ENCODE measurements around the gene HS1BP3.

The HS1BP3 gene

DNA sequence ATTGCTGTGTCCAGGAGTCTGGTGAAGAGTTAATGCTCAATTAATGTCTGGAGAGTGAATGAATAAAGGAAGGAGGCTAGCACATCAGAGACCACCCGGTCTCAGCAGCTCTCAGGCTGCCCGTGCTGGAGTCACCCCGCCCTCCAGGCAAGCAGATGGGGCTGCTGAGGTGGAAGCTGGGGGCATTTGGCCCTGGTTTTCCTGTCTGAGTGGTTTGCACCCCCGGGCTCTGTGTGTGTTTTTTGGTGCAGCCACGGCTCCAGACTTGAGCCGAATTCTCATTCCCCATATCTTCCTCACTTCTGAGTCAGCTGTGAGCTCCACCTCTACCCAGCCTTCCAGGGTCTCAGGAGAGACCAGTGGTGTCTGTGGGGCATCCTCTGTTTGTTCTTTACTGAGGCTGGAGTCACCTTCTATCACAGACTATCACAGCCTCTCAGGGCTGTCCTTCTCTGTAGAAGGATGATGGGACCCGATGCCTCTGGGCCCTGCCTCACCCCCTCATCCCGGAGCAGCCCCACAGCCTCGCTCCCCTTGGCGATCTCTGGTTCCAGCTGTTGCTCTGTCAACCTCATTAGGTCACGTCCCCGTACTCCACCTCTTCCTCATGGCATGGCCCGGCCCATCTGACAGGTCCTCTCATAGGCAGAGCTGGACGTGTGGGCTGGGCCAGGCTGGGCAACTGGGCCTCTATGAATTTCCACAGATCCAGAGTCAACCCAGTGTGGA, 60.8 kb downstream of the HS1BP3 start:
- TF ChIP-seq, protein P1, sequence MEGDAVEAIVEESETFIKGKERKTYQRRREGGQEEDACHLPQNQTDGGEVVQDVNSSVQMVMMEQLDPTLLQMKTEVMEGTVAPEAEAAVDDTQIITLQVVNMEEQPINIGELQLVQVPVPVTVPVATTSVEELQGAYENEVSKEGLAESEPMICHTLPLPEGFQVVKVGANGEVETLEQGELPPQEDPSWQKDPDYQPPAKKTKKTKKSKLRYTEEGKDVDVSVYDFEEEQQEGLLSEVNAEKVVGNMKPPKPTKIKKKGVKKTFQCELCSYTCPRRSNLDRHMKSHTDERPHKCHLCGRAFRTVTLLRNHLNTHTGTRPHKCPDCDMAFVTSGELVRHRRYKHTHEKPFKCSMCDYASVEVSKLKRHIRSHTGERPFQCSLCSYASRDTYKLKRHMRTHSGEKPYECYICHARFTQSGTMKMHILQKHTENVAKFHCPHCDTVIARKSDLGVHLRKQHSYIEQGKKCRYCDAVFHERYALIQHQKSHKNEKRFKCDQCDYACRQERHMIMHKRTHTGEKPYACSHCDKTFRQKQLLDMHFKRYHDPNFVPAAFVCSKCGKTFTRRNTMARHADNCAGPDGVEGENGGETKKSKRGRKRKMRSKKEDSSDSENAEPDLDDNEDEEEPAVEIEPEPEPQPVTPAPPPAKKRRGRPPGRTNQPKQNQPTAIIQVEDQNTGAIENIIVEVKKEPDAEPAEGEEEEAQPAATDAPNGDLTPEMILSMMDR (IDR thresholded peaks at IDR 0.05; ENCODE audit: extremely low read depth, missing control alignments) = no peak
- DNase-seq (ENCODE audit: low spot score) = no peak

DNA sequence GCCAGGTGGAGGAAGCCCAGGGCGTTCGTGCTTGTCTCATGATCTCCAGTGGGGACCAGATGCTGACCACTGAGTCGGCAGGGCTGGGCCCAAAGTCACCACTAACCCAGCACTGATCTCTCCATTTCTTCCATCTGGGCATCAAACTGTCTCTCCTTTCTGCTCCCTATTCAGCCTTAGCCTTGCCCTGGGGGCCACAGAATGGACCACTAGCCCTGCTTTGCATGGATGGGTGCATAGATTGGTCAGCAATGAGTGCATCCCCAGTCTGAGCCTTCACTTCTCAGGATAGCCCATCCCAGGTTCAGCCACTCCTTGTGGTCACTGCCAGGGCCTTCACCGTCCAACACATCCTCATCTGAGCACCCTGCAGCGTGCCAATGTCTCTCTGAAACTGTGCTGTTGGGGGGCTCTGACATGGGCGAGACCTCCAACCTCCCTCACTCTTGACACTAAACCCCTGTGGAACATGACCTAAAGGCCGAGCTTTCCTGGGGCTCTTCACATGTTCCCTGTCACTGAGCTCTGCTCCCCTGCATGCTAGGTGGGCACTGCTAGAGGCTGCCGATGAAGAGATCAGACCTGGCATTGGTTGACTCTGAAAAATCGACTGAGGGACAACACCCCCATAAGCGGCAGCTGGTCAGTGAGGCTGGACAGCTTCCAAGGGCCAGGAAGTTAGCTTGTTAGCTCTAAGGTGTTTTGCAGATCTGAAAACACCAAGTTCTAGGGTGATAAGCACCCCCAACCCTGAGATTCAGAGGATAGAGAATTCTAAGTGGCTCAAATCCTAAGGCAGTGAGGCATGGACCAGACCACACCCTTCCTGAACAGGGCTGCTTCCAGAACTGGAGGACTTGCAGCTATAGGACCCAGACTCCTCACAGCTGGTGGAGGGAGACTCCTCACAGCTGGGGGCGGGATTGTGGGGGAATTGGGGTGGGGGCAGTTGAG, 61.7 kb downstream of the HS1BP3 start:
- TF ChIP-seq, protein P1 (IDR thresholded peaks at IDR 0.05; ENCODE audit: extremely low read depth, missing control alignments) = no peak
- no peak for DNase-seq (ENCODE audit: low spot score)

DNA sequence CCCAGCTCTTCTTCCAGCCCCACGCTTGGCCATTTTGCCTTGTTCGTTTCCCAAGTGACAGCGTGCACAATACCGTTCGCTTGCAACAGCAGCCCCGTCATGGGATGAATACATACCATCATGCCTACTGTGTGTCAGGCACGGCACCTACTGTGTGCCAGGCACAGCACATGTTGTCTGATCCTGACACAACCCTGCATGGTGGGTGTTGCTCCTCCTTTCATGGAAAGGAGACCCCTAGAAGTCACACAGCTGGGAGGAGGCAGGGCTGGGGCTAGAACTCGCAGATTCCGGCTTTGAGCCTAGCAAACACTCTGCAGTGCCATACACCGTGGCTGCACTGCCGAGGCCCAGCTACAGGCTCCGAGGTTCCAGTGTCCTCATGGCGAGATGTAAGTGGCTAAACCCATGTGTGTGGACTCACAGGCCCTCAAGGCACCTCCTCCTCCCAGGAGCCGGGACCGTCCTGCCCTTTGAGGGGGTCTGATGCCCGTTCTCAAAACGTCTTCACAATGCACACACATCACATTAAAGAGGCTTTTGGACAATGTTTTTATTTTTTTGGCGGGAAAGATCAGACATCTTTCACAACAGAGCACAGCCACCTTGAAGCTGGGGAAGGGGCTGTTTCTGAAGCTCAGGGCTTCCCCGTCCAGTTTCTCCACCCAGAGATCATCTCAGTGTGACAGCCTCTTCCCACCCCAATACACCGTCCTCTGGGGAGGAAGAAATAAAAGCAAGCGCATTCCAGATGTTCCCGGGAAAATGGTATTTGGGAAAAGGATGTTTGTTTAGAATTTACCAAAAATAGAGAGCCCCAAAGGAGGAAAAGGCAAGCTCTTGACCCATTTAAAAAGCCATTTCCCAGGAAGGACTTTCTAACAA, 64.9 kb downstream of the HS1BP3 start:
- no peak for DNase-seq (ENCODE audit: low spot score)
- TF ChIP-seq, protein P1 (IDR thresholded peaks at IDR 0.05; ENCODE audit: extremely low read depth, missing control alignments) = no peak

DNA sequence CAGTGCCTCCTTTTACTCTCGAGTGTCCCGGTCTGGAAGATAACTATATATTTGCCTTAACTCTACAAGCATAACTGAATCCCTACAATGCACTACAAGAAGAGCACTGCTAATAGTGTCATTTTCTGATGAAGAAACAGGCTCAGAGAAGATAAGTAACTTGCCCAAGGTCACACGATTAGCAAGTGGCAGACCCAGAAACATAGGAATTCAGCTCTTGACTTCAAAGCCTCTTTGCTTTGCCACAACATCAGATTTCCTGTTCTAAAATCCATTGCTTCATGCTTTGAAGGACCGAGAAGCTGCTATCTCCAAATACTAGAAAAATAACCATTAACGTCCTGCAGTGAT, 65.6 kb downstream of the HS1BP3 start:
- TF ChIP-seq, protein P1 (IDR thresholded peaks at IDR 0.05; ENCODE audit: extremely low read depth, missing control alignments) = no peak

DNA sequence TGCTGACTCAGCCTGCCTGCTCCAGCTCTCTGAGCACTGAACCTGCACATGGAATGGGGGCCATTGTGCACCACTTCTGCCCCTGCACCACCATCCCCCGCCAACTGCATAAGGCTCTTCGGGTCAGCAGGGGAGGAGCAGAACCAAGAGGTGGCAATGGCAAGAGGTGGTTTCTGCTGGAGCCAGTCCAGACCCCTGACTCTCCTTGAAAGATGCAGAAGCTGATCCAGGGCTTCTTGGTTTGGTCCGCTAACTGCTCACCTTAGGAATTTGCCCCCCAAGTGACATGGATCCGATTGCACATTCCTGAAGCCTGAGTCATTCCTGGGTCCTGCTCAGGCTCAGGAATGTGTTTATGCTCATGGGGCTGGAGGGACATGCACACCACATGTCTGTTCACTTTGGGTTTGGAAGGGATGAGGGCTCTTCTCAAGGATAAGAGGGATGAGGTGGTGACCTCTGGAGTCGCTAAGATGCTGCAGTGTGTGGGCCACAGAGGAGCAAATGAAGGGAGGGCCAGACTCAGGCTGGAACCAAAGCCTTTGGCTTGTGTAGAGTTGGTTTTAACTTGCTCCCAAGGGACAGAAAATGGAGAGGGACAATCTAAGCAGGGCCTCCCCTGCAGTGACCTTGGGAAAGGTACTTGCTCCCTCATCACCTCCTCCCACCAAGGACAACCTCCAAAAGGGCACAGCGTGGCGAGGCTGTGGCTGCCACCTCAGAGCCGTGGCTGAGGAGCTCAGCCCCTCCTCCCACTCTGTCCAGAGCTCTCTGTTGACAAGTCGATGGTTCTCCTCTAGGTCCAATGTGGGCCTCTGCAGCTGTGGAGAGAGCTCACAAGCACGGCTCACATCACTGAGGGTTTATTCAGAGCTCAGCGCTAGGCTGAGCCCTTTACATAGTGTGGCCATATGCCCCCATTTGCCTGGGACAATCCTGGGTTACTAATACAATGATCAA, 66.2 kb downstream of the HS1BP3 start:
- no peak for DNase-seq (ENCODE audit: low spot score)
- TF ChIP-seq, protein P1 (IDR thresholded peaks at IDR 0.05; ENCODE audit: extremely low read depth, missing control alignments) = no peak

More for the DNA sequence above, 65.6 kb downstream of the HS1BP3 start:
- no peak for DNase-seq (ENCODE audit: low spot score)

DNA sequence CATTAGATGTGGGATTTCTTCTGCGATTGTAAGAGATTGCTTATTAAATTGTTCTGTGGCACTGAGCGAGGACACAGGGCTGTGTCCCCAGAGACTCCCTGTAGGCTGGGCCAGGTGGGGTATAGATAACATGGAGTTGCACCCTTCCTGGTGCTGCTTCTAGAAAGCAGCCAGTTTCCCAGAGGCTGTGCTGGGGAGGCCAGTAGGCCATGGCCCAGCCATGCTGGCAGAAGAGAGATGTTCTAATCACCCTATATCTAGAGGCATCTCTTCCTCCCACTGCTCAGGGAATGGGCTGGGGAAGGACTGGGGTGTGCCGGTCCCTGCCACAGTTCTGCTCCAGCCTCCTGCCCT, 66.9 kb downstream of the HS1BP3 start:
- no peak for DNase-seq (ENCODE audit: low spot score)
- TF ChIP-seq, protein P1 (IDR thresholded peaks at IDR 0.05; ENCODE audit: extremely low read depth, missing control alignments) = no peak
